ENCODE data around the gene GLIS2. TPM values are rescaled to one million over a fixed set of nuclear protein-coding genes. Genes with fewer than 3 reads are reported as not detected.

Gene GLIS2
- total and polyA plus RNA-seq, 3 donors from 2014 or later = 4.8 to 15.0 (median 6.7) TPM

DNA sequence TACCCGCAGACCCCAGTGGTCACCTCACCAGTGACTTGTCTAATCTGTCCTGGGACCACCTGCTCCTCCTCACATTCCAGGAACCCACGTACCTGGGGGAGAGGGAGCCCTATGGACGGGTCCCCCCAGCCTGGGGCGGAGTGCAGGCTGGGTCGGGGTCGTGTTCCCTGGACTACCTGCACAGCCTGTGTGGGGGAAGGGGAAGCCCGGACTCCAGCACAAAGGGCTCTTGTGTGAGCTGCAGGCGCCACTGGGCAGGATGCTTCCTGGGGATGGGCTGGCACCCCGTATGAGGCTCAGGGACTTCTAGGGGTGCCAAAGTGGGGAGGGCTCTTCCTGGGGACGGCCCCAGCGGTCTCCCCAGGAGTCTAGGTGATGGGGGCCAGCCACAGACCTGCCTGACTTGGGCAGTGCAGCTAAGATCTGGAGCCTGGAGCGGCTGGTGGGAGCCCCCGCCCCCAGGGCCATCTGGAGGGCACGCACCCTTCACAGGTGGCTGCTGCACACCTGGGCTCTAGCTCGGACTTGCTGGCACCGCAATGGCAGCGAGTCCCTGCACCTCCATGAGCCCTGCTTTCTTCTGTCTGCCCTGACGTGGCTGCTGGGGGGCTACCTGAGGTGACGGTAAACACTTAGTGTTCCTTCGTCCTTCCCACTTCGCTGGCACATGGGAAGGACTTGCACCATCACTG is 63.3 kb downstream of the GLIS2 start:
- Histone ChIP-seq H3K4me1 (peaks cover 56% of the 10 kb centered on the region), H3K27ac (peak overlapping the region; percentile 13 to 86), H3K27me3 (no peaks in the 10 kb centered on the region), H3K36me3 (ENCODE audit: low read depth, missing control alignments) (no peaks in the 10 kb centered on the region), H3K9me3 (no peaks in the 10 kb centered on the region), H3K4me3 (no peak overlapping the region)
- DNase-seq = no peak
- TF ChIP-seq CTCF (IDR thresholded peaks at IDR 0.05) (no peak), POLR2A (IDR thresholded peaks at IDR 0.05) (no peak)
- 74 to 85% methylated on average over 4 to 21 of the region's 21 CpGs for WGBS, 2 donors
- intact Hi-C loops (cut with DNase I; ENCODE audit: low total_unique reads) = no loop called here

DNA sequence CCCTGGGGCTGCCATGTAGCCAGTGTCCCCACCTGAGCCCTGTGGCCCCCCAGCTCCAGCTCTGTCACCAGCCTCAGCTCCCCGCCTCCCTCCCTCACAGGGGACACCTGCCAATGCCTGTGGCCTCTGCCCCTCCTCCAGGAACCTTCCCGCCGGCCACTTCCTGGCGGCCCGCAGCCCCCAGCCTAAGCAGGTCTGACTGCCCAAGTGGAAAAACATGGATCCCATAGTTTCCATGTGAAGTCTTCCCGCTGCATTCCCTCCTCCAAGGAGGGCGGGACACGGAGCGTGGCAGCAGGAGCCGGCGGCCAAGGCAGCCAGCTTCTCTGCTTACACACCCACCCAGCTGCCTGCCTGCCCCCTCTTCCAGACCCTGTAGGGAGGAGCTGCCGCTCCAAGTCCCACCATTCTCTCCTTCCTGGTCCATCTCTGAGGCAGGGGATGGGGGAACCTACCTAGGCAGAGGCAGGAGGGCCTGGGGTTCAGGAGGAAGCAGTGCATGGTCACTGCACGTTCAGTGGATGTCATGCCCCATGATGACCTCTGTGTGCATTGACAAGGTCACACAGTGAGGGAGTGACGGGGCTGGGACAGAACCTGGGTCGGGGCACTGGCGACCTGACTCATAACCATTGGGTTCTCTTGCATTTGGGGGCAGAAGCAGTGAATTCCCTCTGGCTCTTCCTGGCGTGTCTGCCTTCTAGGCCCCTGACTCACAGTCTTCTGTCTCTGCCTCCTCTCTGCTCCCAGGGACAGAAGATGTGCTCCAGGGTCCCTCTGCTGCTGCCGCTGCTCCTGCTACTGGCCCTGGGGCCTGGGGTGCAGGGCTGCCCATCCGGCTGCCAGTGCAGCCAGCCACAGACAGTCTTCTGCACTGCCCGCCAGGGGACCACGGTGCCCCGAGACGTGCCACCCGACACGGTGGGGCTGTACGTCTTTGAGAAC is 64.5 kb downstream of the GLIS2 start:
- Histone ChIP-seq H3K27ac (no peak overlapping the region), H3K4me1 (peaks cover 48% of the 10 kb centered on the region), H3K27me3 (no peaks in the 10 kb centered on the region), H3K4me3 (no peak overlapping the region), H3K36me3 (ENCODE audit: low read depth, missing control alignments) (no peaks in the 10 kb centered on the region), H3K9me3 (no peaks in the 10 kb centered on the region)
- TF ChIP-seq POLR2A (IDR thresholded peaks at IDR 0.05) (no peak), CTCF (IDR thresholded peaks at IDR 0.05) (no peak)
- intact Hi-C loops (cut with DNase I; ENCODE audit: low total_unique reads) = no loop called here
- WGBS, 2 donors = 60 to 71% methylated on average over 11 to 26 of the region's 26 CpGs
- DNase-seq = no peak

DNA sequence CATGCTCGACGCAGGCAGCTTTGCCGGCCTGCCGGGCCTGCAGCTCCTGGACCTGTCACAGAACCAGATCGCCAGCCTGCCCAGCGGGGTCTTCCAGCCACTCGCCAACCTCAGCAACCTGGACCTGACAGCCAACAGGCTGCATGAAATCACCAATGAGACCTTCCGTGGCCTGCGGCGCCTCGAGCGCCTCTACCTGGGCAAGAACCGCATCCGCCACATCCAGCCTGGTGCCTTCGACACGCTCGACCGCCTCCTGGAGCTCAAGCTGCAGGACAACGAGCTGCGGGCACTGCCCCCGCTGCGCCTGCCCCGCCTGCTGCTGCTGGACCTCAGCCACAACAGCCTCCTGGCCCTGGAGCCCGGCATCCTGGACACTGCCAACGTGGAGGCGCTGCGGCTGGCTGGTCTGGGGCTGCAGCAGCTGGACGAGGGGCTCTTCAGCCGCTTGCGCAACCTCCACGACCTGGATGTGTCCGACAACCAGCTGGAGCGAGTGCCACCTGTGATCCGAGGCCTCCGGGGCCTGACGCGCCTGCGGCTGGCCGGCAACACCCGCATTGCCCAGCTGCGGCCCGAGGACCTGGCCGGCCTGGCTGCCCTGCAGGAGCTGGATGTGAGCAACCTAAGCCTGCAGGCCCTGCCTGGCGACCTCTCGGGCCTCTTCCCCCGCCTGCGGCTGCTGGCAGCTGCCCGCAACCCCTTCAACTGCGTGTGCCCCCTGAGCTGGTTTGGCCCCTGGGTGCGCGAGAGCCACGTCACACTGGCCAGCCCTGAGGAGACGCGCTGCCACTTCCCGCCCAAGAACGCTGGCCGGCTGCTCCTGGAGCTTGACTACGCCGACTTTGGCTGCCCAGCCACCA is 65.4 kb downstream of the GLIS2 start:
- intact Hi-C loops (cut with DNase I; ENCODE audit: low total_unique reads) = no loop called here
- DNase-seq = no peak
- Histone ChIP-seq H3K27ac (no peak overlapping the region), H3K27me3 (no peaks in the 10 kb centered on the region), H3K9me3 (no peaks in the 10 kb centered on the region), H3K4me1 (peaks cover 44% of the 10 kb centered on the region), H3K36me3 (ENCODE audit: low read depth, missing control alignments) (no peaks in the 10 kb centered on the region), H3K4me3 (no peak overlapping the region)
- TF ChIP-seq POLR2A (IDR thresholded peaks at IDR 0.05) (no peak), CTCF (IDR thresholded peaks at IDR 0.05) (no peak)
- WGBS, 2 donors = 86 to 95% methylated on average over 25 to 47 of the region's 59 CpGs

DNA sequence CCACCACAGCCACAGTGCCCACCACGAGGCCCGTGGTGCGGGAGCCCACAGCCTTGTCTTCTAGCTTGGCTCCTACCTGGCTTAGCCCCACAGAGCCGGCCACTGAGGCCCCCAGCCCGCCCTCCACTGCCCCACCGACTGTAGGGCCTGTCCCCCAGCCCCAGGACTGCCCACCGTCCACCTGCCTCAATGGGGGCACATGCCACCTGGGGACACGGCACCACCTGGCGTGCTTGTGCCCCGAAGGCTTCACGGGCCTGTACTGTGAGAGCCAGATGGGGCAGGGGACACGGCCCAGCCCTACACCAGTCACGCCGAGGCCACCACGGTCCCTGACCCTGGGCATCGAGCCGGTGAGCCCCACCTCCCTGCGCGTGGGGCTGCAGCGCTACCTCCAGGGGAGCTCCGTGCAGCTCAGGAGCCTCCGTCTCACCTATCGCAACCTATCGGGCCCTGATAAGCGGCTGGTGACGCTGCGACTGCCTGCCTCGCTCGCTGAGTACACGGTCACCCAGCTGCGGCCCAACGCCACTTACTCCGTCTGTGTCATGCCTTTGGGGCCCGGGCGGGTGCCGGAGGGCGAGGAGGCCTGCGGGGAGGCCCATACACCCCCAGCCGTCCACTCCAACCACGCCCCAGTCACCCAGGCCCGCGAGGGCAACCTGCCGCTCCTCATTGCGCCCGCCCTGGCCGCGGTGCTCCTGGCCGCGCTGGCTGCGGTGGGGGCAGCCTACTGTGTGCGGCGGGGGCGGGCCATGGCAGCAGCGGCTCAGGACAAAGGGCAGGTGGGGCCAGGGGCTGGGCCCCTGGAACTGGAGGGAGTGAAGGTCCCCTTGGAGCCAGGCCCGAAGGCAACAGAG is 66.3 kb downstream of the GLIS2 start:
- H3K9me3 ChIP-seq = no peaks in the 10 kb centered on the region
- no peak for DNase-seq
- H3K27me3 ChIP-seq = no peaks in the 10 kb centered on the region
- no peak overlapping the region for H3K4me3 ChIP-seq
- H3K4me1 ChIP-seq = peaks cover 44% of the 10 kb centered on the region
- no peaks in the 10 kb centered on the region for H3K36me3 ChIP-seq (ENCODE audit: low read depth, missing control alignments)
- intact Hi-C loops (cut with DNase I; ENCODE audit: low total_unique reads) = no loop called here
- 82 to 96% methylated on average over 10 to 53 of the region's 55 CpGs for WGBS, 2 donors
- no peak for TF ChIP-seq CTCF (IDR thresholded peaks at IDR 0.05)
- no peak for TF ChIP-seq POLR2A (IDR thresholded peaks at IDR 0.05)
- no peak overlapping the region for H3K27ac ChIP-seq

All from testis (tissue), 3 donors.